H1 (cell line): ENCODE data around the gene HORMAD2. TPM values are rescaled to one million over a fixed set of nuclear protein-coding genes. Genes with fewer than 3 reads are reported as not detected.

Experiments
- TAF1 ChIP-seq: IDR thresholded peaks from 2 replicates; pipeline ENCODE4 v1.6.1; 2011; ENCODE audit warnings: mild to moderate bottlenecking, low read depth, low read length
- polyA plus RNA-seq, 7 experiments: library from polyadenylated mRNA; depleted of rRNA in 3 of 7; stranded (reverse) in 5 of 7; unstranded in 2 of 7; fragments of >200 nt in 5 of 7; fragments of 200-250 nt in 2 of 7; gene quantifications; 1 replicate in 5 of 7; 2 replicates in 1 of 7; 4 replicates in 1 of 7; pipeline versions ENCODE4 v1.2.1 to v1.2.3, GENCODE V29; 2011 to 2013; ENCODE audit warnings: missing spikeins in 2 of 7, mixed read lengths in 2 of 7
- total RNA-seq: library from RNA; stranded (reverse); fragmentation: NEBNext Ultra II Directional; extraction: Animal tissue kit (Norgen Biotek cat#: 25700); gene quantifications from 2 replicates; pipeline ENCODE4 v1.2.1, GENCODE V29; 2021

HORMAD2 gene
- total and polyA plus RNA-seq, 2 of the 8 experiments (the other 6 are each of a cell fraction or from before 2014, with no cell fraction given): 0.03 TPM; not detected in 1

GRCh38 chr22:30140414-30140813 lies 60.1 kb downstream of the HORMAD2 start (continued):
- no peak for TF ChIP-seq TAF1
- TF ChIP-seq, all 59 proteins: peak for 0
